Left forelimb (tissue), 1 donor: ENCODE data around the gene PUM2.

Source experiments
- DNase-seq: peaks from one replicate; pipeline ENCODE4 v3.0.0-alpha.2; 2018; ENCODE audit warnings: low spot score

The PUM2 gene

GRCh38 chr2:20200697-20201555 is 149.7 kb downstream of the PUM2 start:
- DNase-seq: no peak

- no peak for DNase-seq
These were observed 150.9 kb downstream of the PUM2 start for GRCh38 chr2:20199633-20200270.

- no peak for DNase-seq
These were observed 151.6 kb downstream of the PUM2 start for GRCh38 chr2:20198796-20199632.
